Fibroblast of pulmonary artery (primary cell): Measurements from ENCODE around the gene F10.

Experiments
- DNase-seq: peaks from one replicate; pipeline ENCODE4 v3.0.0-alpha.2; 2010; ENCODE audit warnings: low read depth
- H3K4me3 ChIP-seq: replicated peaks from 2 replicates; pipeline ENCODE4 v1.5.1; 2011; ENCODE audit warnings: low read depth, mild to moderate bottlenecking, control low read depth, low read length, moderate library complexity
- TF ChIP-seq, protein P1 (sequence below): IDR thresholded peaks from 2 replicates; pipeline ENCODE4 v1.5.1; 2011; ENCODE audit warnings: mild to moderate bottlenecking, control low read depth, low read length, inconsistent platforms; ENCODE audit errors: missing control alignments

Gene F10

DNA sequence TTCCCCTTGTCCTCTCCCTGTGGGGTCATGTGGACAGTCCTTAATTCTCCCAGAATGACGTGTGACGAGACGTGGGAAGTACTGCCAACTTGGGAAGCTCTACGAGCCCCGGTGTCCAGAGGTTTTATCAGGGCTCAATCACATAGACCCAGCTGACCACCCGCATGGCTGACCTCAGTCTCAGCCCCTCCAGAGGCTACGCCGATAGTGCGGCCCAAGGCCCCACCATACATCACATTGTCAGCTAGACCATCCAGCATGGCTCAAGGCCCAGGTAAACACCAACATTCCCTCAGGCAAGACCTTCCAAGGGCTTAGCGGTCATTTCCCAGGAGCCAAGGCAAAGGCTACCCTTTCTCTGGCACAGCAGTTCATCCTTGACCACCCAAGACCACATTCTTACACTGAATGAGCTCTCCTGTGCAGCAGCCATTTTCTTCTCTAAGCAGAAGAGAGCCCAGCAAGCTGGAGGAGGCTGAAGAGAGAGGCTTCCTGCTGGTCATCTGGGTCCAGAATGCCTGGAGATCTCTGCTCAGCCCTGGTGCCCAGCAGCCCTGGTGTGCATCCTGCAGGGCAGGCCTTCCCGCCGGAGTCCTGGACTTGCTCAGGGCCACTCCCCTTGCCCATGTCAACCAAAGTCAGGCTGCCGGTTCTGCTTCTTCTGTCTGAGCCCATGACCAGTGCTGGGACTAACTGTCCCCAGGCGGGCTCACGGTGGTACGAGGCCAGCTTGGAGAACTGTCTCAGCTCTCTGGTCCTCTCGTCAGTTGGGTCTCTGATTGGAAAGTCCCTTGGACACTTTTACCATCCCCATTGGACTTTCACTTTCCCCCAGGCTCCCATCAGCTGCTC is 7.9 kb upstream of the F10 start:
- H3K4me3 ChIP-seq, result no peak overlapping the region
- TF ChIP-seq, protein P1, sequence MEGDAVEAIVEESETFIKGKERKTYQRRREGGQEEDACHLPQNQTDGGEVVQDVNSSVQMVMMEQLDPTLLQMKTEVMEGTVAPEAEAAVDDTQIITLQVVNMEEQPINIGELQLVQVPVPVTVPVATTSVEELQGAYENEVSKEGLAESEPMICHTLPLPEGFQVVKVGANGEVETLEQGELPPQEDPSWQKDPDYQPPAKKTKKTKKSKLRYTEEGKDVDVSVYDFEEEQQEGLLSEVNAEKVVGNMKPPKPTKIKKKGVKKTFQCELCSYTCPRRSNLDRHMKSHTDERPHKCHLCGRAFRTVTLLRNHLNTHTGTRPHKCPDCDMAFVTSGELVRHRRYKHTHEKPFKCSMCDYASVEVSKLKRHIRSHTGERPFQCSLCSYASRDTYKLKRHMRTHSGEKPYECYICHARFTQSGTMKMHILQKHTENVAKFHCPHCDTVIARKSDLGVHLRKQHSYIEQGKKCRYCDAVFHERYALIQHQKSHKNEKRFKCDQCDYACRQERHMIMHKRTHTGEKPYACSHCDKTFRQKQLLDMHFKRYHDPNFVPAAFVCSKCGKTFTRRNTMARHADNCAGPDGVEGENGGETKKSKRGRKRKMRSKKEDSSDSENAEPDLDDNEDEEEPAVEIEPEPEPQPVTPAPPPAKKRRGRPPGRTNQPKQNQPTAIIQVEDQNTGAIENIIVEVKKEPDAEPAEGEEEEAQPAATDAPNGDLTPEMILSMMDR, result no peak
- no peak for DNase-seq

DNA sequence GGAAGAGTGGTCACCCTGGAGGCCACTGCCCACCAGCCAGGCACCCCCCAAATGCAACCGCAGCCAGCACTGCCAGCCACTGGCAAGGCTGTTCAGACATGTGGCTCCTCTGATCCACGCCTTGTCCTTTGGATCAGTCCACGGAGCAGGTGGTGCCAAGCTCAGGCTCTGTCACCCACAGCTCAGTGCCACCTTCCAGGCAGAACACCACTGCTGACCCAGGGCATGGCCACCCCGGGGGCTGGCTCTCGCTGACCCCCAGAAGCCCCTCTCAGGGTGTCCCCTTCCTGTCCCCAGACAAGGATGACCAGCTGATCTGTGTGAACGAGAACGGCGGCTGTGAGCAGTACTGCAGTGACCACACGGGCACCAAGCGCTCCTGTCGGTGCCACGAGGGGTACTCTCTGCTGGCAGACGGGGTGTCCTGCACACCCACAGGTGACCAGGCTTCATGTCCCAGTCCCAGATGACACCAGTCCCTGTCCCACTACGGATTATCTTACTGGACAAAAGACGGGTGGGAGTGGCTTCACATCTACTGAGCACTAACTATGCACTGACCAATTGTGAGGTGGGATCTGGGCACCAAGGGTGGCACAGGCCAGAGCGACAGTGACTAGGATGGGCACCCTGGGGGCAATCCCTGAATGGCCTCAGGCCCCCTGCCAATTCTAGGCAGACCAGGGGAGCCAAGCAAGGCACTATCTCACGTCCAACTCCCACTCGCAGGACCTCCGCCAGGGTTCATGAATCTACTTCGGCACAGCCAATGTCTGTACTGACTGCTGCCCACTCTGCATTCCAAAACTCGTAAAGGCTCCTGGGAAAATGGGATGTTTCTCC is 7.0 kb upstream of the F10 start:
- H3K4me3 ChIP-seq, result no peak overlapping the region
- DNase-seq, result no peak
- TF ChIP-seq, protein P1, result no peak

DNA sequence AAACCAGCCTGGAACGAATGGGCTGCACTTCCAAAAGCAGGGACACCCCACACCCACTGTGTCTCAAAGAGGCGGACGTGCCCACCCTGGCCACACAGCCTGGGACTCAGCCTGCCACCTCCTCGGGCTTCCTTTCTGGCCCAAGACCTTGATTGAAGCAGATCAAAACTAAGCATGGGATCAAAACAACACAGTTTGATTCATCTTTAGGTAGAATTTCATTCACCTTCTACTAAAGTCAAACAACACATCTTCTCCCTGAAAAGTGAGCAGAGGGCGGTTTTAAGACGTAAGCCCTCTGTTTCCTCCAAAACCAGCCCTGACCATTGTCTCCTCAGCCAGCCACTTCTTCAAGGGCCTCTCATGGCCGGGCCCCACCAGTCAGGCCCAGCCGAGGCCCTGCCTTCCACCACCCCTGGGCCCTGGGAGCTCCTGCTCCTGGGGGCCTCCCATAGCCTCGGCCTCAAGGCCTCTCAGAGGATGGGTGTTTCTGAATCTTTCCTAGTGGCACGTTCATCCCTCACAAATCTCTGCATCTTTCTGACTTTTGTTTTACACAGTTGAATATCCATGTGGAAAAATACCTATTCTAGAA is 6.3 kb upstream of the F10 start:
- TF ChIP-seq, protein P1, result no peak
- H3K4me3 ChIP-seq, result no peak overlapping the region
- no peak for DNase-seq

DNA sequence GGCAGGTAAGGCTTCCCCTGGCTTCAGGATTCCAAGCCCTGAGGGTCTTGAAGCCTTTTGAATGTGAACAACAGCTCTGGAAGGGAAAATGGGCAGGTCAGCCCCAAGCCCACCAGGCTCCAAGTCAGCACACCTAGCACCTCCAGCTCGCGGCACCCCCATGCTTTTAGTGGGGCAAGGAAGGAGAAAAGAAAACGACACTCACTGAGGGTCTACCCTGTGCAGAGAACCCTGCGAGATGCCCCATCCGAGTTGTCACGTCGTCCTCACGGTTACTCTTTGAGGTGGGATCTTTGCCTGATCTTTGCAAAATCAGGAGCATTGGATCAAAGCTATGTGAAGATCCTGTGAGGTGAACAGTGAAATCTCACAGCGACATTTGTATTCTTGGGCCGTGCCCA is 5.7 kb upstream of the F10 start:
- H3K4me3 ChIP-seq, result no peak overlapping the region
- TF ChIP-seq, protein P1, result no peak
- no peak for DNase-seq

GRCh38 chr13:113117335-113117872 is 5.2 kb upstream of the F10 start:
- no peak overlapping the region for H3K4me3 ChIP-seq

DNA sequence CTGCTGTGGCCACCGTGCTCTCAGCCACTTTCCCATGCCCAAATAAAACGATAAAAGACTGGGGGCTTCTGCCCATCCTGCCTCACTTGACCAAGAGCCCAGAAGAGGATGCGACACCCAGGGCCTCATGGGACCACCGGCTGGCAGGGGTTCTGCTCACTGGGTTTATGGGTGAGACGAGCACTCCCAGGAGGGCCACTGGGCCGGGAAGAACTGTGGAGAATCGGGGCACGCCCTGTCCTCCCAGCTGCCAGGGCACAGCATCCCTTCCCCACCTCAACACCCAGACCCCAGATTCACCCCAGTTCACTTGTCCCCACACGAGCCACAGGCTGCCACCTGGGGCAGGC is 4.7 kb upstream of the F10 start:
- DNase-seq, result no peak
- TF ChIP-seq, protein P1, result no peak
- no peak overlapping the region for H3K4me3 ChIP-seq

More at GRCh38 chr13:113117335-113117872, 5.2 kb upstream of the F10 start:
- TF ChIP-seq, protein P1, result no peak
- peak; percentile 3 for DNase-seq
